Small intestine (tissue), 7 donors: ENCODE results near the gene LKAAEAR1. TPM values are rescaled to one million over a fixed set of nuclear protein-coding genes. Genes with fewer than 3 reads are reported as not detected.
A peak's percentile ranks its signal among the peaks of the same experiment; 100 is the strongest.

Experiments used
- DNase-seq, 2 donors: peaks; one replicate each; pipeline versions ENCODE4 v3.0.0 to v3.0.0-alpha.2; 2013
- FAIRE-seq: peaks from 2 replicates; lab custom pipeline; 2012; peaks lifted over from hg19 to GRCh38; lab: Jason Lieb, UNC
- H3K27ac ChIP-seq, 3 donors: one replicate each; pipeline ENCODE4 v1.5.1; 2013; ENCODE audit warnings: low read length in 2 of 3, mild to moderate bottlenecking in 2 of 3, control low read depth in 1 of 3, inconsistent platforms in 1 of 3, low read depth in 1 of 3, moderate library complexity in 1 of 3
- H3K27me3 ChIP-seq, 3 donors: one replicate each; pipeline ENCODE4 v1.6.1; 2013; ENCODE audit warnings: low read length in 3 of 3, inconsistent platforms in 1 of 3; ENCODE audit not compliant: control insufficient read depth in 3 of 3, insufficient read depth in 3 of 3
- H3K36me3 ChIP-seq, 3 donors: one replicate each; pipeline ENCODE4 v1.6.1; 2013; ENCODE audit warnings: low read length in 3 of 3, inconsistent platforms in 1 of 3, low read depth in 1 of 3, mild to moderate bottlenecking in 1 of 3, moderate library complexity in 1 of 3; ENCODE audit not compliant: control insufficient read depth in 3 of 3, insufficient read depth in 2 of 3
- H3K4me1 ChIP-seq, 3 donors: one replicate each; pipeline ENCODE4 v1.6.1; 2013; ENCODE audit warnings: low read length in 2 of 3, inconsistent platforms in 1 of 3, low read depth in 1 of 3, mild to moderate bottlenecking in 1 of 3, moderate library complexity in 1 of 3; ENCODE audit not compliant: control insufficient read depth in 3 of 3, insufficient read depth in 2 of 3
- H3K4me3 ChIP-seq, 3 donors: one replicate each; pipeline ENCODE4 v1.5.1; 2013; ENCODE audit warnings: low read length in 3 of 3, control low read depth in 1 of 3, inconsistent platforms in 1 of 3, low read depth in 1 of 3, mild to moderate bottlenecking in 1 of 3, moderate library complexity in 1 of 3
- H3K9me3 ChIP-seq, 2 donors: one replicate each; pipeline ENCODE4 v1.6.1; 2013; ENCODE audit warnings: low read depth in 1 of 2, low read length in 1 of 2; ENCODE audit not compliant: control insufficient read depth in 2 of 2, insufficient read depth in 1 of 2
- WGBS, 3 donors: extraction: QIAGEN DNeasy Blood & Tissue Kit; methylation state at CpG; one replicate each; pipeline ENCODE4 v1.1.7; 2013; 5-methylcytosine and 5-hydroxymethylcytosine counted together
- polyA plus RNA-seq, 4 donors: library from polyadenylated mRNA; stranded (reverse) in 3 of 4; unstranded in 1 of 4; fragments of 200-250 nt in 3 of 4; fragments of 120-200 nt in 1 of 4; gene quantifications; one replicate each; pipeline versions ENCODE4 v1.2.1 to v1.2.3, GENCODE V29; 2013
- donor health status: healthy with polysubstance abuse.
- donor health status: control.
- donor health status: control.
- donor health status: Bipolar disorder and iron deficiency.
- donor health status: healthy.

LKAAEAR1 gene
- polyA plus RNA-seq, 4 donors, result 0.09 TPM; not detected in 3

DNA sequence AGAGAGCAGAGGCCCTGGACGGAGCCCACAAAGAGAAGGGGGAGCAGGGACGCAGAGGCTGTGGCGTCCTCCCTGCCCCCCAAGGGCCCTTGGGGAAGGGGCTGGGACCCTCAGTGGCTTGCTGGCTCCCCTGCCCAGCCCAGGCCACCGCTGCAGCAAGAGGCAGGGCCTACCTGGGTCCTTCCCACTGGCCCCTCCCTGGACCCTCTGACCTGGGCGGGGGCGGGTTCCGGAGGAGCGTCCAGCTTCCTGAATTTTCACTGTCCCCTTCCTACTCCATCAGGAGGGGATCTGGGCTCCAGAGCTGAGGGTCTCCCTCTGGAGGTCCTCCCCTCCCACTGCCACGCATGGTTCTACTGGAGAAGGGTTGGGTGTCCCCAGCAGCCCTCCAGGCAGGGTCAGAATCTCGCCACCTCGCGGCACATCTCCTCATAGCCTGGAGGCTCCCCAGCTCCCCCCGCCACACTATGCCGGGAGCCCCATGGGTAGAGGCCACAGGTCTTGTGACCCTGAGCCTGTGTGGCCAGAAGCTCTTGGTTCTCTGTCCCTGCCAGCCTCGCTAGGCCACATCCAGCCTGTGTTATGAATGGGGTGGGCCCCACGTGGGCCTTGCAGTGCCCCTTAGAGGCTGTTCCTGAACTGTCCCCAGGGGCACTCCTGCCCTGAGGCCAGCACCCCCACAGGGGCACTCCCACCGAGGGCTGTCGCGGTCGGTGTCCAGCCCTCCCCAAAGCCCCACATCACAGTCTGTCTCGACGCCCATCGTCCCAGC, 33.8 kb downstream of the LKAAEAR1 start:
- Histone ChIP-seq H3K36me3 (peaks cover 0 to 2% (median 0%) of the 10 kb centered on the region in 3 donors), H3K27ac (peak overlapping the region in 1 of 3 donors; percentile 78), H3K9me3 (no peaks in the 10 kb centered on the region), H3K27me3 (peaks cover 28 to 83% (median 46%) of the 10 kb centered on the region in 3 donors), H3K4me1 (peaks cover 0 to 5% (median 3%) of the 10 kb centered on the region in 3 donors), H3K4me3 (no peak overlapping the region)
- DNase-seq (no peak), FAIRE-seq (no peak)
- 56 to 69% (median 57%) methylated on average over 21 to 23 of the region's 23 CpGs for WGBS, 3 donors

DNA sequence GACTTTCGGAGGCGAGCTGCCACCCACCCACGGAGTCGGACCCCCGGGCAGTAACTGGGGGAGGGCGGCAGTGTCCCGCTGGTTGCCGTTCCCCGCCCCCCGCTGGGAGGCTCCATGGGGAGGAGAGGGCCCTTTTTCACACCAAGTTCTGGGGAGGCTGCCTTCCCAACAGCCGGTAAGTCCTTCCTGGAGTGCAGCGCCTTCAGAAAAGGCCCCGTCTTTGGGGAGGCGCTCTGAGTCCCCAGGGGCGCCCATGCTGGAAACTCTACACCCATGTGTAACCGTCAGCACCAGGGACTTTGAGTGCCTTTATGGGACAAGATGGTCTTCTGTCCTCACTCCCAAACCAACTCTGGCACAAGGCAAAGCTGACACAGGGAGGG, 34.3 kb downstream of the LKAAEAR1 start:
- DNase-seq (no peak), FAIRE-seq (no peak)
- peaks cover 0 to 2% (median 0%) of the 10 kb centered on the region in 3 donors for H3K36me3 ChIP-seq
- no peaks in the 10 kb centered on the region for H3K9me3 ChIP-seq
- peak overlapping the region in 1 of 3 donors; percentile 36 for H3K4me3 ChIP-seq
- WGBS, 3 donors, result 16 to 25% (median 23%) methylated on average over 15 to 16 of the region's 16 CpGs
- H3K27me3 ChIP-seq, result peaks cover 28 to 84% (median 44%) of the 10 kb centered on the region in 3 donors
- peak overlapping the region in 1 of 3 donors; percentile 78 for H3K27ac ChIP-seq
- peaks cover 0 to 5% (median 3%) of the 10 kb centered on the region in 3 donors for H3K4me1 ChIP-seq

DNA sequence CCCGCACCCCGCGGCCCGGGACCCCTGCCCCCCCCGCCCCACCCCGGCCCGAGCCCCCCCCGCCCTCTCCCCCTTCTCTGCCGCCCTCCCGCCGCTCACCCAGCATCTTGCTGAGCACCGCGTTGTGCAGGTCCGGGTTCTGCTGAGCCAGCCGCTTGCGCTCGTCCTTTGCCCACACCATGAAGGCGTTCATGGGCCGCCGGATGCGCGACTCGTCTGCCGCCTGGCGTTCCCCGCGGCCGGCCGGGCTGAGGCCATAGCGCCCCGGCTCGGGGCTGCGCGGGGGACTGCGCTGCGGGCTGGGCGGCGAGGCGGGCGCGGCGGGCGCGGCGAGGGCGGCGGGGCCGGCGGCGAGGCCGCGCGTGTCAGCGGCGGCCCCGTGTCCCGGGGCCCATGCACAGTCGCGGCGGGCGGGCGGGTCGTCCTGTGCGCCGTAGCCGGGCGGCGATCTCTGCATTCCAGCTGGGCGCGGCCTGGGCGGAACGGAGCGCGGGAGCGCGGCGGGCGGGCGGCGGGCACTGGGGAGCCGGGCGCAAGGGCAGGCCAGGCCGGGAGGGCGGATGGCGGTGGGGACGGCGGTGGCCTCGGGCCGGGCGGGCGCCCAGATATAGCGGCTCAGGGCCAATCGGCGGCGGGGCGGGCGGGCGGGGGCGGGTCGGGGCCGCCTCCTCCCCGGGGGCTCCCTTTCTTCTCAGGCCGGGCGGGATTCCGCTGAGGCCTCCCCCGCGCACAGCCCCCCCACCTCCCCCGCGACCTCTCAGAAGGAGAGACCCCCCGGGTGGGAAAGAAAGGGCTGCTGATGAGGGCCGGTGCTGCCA, 34.9 kb downstream of the LKAAEAR1 start, which contains the start of gene SOX18:
Gene SOX18, minus strand, starts transcription at position 580 of the 818 bp plus-strand sequence. Its CDS starts 123 bp downstream, at position 457.
- Histone ChIP-seq H3K4me1 (peaks cover 0 to 4% (median 3%) of the 10 kb centered on the region in 3 donors), H3K27ac (peak within 1 kb of the TSS in 1 of 3 donors; percentile 78), H3K36me3 (peaks cover 0 to 2% (median 0%) of the 10 kb centered on the region in 3 donors), H3K27me3 (peaks cover 28 to 86% (median 44%) of the 10 kb centered on the region in 3 donors), H3K4me3 (peak within 1 kb of the TSS in 1 of 3 donors; percentile 36), H3K9me3 (no peaks in the 10 kb centered on the region)
- WGBS, 3 donors, result 1% methylated on average over 19 to 109 of the region's 111 CpGs
- FAIRE-seq (no peak), DNase-seq (peak in 1 of 2 donors; percentile 39)

DNA sequence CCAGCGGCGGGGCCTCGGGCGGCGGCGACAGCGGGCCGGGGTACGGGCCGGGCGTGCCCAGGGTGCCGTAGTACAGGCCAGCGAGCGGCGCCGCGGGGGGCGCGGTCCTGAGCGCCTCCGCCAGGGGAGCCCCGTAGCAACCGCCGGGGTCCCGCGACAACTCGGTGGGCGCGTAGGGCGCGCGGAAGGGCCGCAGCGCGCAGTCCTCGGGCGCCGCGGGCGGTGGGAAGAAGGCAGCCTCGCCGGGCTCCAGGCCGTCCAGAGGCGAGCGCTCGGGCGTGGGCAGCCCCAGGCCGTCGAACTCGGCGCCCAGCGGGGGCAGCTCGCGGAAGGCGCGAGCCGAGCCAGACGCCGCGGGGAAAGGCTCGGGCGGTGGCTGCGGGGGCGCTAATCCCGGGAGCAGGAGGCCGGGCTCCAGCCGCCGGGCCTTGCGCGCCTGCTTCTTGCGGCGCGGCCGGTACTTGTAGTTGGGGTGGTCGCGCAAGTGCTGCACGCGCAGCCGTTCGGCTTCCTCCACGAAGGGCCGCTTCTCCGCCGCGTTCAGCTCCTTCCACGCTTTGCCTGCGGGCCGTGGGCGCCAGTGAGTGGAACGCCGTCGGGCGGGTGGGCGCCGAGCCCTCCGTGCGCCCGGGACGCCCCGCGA, 35.7 kb downstream of the LKAAEAR1 start:
- Histone ChIP-seq H3K9me3 (no peaks in the 10 kb centered on the region), H3K27me3 (peaks cover 28 to 85% (median 42%) of the 10 kb centered on the region in 3 donors), H3K27ac (no peak overlapping the region), H3K4me1 (peaks cover 0 to 3% (median 3%) of the 10 kb centered on the region in 3 donors), H3K36me3 (peaks cover 0 to 2% (median 0%) of the 10 kb centered on the region in 3 donors), H3K4me3 (peak overlapping the region in 1 of 3 donors; percentile 36)
- 3 to 4% (median 4%) methylated on average over 44 to 101 of the region's 101 CpGs for WGBS, 3 donors
- FAIRE-seq, result no peak
- no peak for DNase-seq

DNA sequence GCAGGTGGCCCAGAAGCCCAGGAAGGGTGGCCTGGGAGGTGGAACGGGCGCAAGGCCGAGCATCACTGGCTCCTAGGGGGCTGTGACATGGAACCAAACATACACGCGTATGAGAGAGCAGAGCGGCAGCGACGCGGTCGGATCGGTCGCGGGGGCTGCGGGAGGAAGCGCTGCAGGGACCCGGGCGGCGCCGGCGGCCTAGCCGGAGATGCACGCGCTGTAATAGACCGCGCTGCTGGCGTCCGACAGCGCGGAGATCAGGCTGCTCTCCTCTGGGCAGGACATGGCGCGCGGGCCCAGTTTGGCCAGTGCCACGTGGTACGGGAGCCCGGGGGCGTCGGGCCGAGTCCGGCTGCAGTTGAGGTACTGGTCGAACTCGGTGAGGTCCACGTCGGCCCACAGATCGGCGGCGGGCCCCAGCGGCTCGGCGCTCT, 36.2 kb downstream of the LKAAEAR1 start:
- H3K9me3 ChIP-seq, result no peaks in the 10 kb centered on the region
- peaks cover 28 to 85% (median 42%) of the 10 kb centered on the region in 3 donors for H3K27me3 ChIP-seq
- 10 to 14% (median 10%) methylated on average over 34 to 49 of the region's 49 CpGs for WGBS, 3 donors
- FAIRE-seq (no peak), DNase-seq (no peak)
- H3K4me1 ChIP-seq, result peaks cover 0 to 3% (median 3%) of the 10 kb centered on the region in 3 donors
- peak overlapping the region in 2 of 3 donors; percentile 13 to 36 for H3K4me3 ChIP-seq
- H3K27ac ChIP-seq, result no peak overlapping the region
- H3K36me3 ChIP-seq, result peaks cover 0 to 2% (median 0%) of the 10 kb centered on the region in 3 donors

DNA sequence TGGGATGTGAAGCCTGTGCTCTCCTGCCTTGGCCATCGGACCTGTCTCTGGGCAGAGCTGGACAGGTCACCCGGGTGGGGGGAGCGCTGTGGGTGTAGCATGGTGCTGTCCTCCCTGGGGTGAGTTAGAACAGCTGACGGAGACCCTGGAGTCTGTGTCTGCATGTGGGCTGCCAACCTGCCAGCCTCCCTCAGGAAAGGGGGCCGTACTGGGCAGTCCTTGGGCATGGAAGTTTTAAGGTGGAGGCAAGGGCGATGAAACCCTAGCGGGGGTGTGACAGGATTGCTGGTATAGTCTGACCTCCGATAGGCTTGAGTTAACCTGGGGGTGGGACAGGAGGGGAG, 37.2 kb downstream of the LKAAEAR1 start:
- 78 to 90% (median 82%) methylated on average over 8 of the region's 8 CpGs for WGBS, 3 donors
- H3K36me3 ChIP-seq, result peaks cover 0 to 2% (median 0%) of the 10 kb centered on the region in 3 donors
- no peaks in the 10 kb centered on the region for H3K9me3 ChIP-seq
- DNase-seq (no peak), FAIRE-seq (no peak)
- peaks cover 25 to 81% (median 38%) of the 10 kb centered on the region in 3 donors for H3K27me3 ChIP-seq
- H3K4me3 ChIP-seq, result peak overlapping the region in 2 of 3 donors; percentile 13 to 17
- peak overlapping the region in 1 of 3 donors; percentile 61 for H3K27ac ChIP-seq
- H3K4me1 ChIP-seq, result peaks cover 0 to 7% (median 3%) of the 10 kb centered on the region in 3 donors

DNA sequence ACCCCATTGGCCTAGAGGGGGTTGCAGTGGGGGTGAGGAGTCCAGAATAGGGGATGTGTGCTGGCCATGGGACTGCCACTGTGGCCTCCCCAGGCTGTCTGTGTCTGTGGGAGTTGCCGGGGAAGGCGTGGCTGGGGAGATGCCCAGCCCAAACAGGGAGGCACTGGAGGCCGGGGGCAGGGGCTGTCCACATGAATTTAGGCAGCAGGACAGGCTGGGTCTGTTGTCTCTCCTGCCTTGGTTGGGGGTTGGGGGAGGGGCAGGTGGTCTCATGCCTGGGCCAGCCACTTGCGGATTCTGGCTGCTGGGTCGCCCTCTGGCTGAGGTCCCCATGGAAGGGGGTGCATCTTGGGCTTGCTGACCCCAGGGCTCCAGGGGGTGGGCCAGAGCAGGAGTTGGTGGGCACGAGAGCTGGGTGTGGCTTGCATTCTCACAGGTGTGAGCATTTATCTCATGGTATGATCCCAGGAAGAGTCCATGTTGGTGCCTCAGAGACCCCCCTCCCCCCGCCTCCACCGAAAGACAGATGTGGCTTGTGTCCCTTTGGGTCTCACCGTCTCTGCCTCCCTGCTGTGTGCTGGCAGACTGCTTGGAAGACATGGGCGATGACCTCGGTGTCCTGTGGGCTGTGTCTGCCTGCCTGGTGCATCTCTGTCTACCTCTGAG, 38.7 kb downstream of the LKAAEAR1 start:
- Histone ChIP-seq H3K27me3 (peaks cover 25 to 81% (median 38%) of the 10 kb centered on the region in 3 donors), H3K4me3 (no peak overlapping the region), H3K36me3 (peaks cover 0 to 2% (median 0%) of the 10 kb centered on the region in 3 donors), H3K9me3 (no peaks in the 10 kb centered on the region), H3K4me1 (peaks cover 0 to 7% (median 3%) of the 10 kb centered on the region in 3 donors), H3K27ac (peak overlapping the region in 1 of 3 donors; percentile 32)
- DNase-seq, result no peak
- no peak for FAIRE-seq
- 35 to 62% (median 43%) methylated on average over 11 of the region's 11 CpGs for WGBS, 3 donors
